Measurements from ENCODE around the gene CFAP20DC. TPM values are rescaled to one million over a fixed set of nuclear protein-coding genes. Genes with fewer than 3 reads are reported as not detected.

CFAP20DC gene
- total RNA-seq, 1 donor from 2014 or later: 0.57 TPM

GRCh38 chr3:58839964-58840363 lies 209.9 kb downstream of the CFAP20DC start:
- Histone ChIP-seq H3K27me3 (ENCODE audit: insufficient read depth, low read length) (no peaks in the 10 kb centered on the region), H3K36me3 (ENCODE audit: insufficient read depth, low read length) (no peaks in the 10 kb centered on the region), H3K79me2 (ENCODE audit: insufficient read depth, low read length) (no peaks in the 10 kb centered on the region), H3K4me3 (ENCODE audit: insufficient read depth, low read depth, low read length) (no peak overlapping the region), H4K20me1 (ENCODE audit: insufficient read depth, low read length) (no peaks in the 10 kb centered on the region), H3K4me2 (ENCODE audit: low read length) (no peak overlapping the region), H3K4me1 (ENCODE audit: insufficient read depth, low read length) (no peaks in the 10 kb centered on the region), H2AFZ (ENCODE audit: low read depth, low read length) (no peak overlapping the region), H3K9ac (ENCODE audit: low read length) (no peak overlapping the region), H3K27ac (ENCODE audit: low read depth, low read length) (no peak overlapping the region), H3K9me3 (ENCODE audit: insufficient read depth, low read depth, low read length) (no peaks in the 10 kb centered on the region)
- Mint-ChIP-seq H3K27me3 (ENCODE audit: low read depth, unreplicated experiment) (no peaks in the 10 kb centered on the region), H3K27ac (ENCODE audit: unreplicated experiment) (no peak overlapping the region), H3K9me3 (ENCODE audit: unreplicated experiment) (no peaks in the 10 kb centered on the region), H3K4me1 (ENCODE audit: low read depth, unreplicated experiment) (peaks cover 2% of the 10 kb centered on the region), H3K4me3 (ENCODE audit: unreplicated experiment) (no peak overlapping the region), H3K36me3 (ENCODE audit: low read depth, unreplicated experiment) (no peaks in the 10 kb centered on the region)
- FAIRE-seq (no peak), DNase-seq (ENCODE audit: low read depth) (no peak)
- TF ChIP-seq CTCF (IDR thresholded peaks at IDR 0.05; ENCODE audit: insufficient read depth, low read depth, low read length) (no peak), EZH2 (IDR thresholded peaks at IDR 0.05; ENCODE audit: insufficient read depth, low read length) (no peak)

- TF ChIP-seq EZH2 (IDR thresholded peaks at IDR 0.05; ENCODE audit: insufficient read depth, low read length): no peak
- TF ChIP-seq CTCF (IDR thresholded peaks at IDR 0.05; ENCODE audit: insufficient read depth, low read depth, low read length): no peak
- Histone ChIP-seq H3K27me3 (ENCODE audit: insufficient read depth, low read length) (no peaks in the 10 kb centered on the region), H3K36me3 (ENCODE audit: insufficient read depth, low read length) (no peaks in the 10 kb centered on the region), H3K9me3 (ENCODE audit: insufficient read depth, low read depth, low read length) (no peaks in the 10 kb centered on the region), H3K4me2 (ENCODE audit: low read length) (no peak overlapping the region), H3K27ac (ENCODE audit: low read depth, low read length) (no peak overlapping the region), H4K20me1 (ENCODE audit: insufficient read depth, low read length) (no peaks in the 10 kb centered on the region), H3K4me3 (ENCODE audit: insufficient read depth, low read depth, low read length) (no peak overlapping the region), H2AFZ (ENCODE audit: low read depth, low read length) (no peak overlapping the region), H3K9ac (ENCODE audit: low read length) (no peak overlapping the region), H3K4me1 (ENCODE audit: insufficient read depth, low read length) (no peaks in the 10 kb centered on the region), H3K79me2 (ENCODE audit: insufficient read depth, low read length) (no peaks in the 10 kb centered on the region)
- H3K27ac Mint-ChIP-seq (ENCODE audit: unreplicated experiment): no peak overlapping the region
- no peaks in the 10 kb centered on the region for H3K27me3 Mint-ChIP-seq (ENCODE audit: low read depth, unreplicated experiment)
- H3K4me3 Mint-ChIP-seq (ENCODE audit: unreplicated experiment): no peak overlapping the region
- DNase-seq (ENCODE audit: low read depth) (no peak), FAIRE-seq (no peak)
- H3K4me1 Mint-ChIP-seq (ENCODE audit: low read depth, unreplicated experiment): peaks cover 4% of the 10 kb centered on the region
- no peaks in the 10 kb centered on the region for H3K36me3 Mint-ChIP-seq (ENCODE audit: low read depth, unreplicated experiment)
- H3K9me3 Mint-ChIP-seq (ENCODE audit: unreplicated experiment): no peaks in the 10 kb centered on the region
These were observed 210.6 kb downstream of the CFAP20DC start for GRCh38 chr3:58839187-58839586.

GRCh38 chr3:58837856-58838255 lies 212.0 kb downstream of the CFAP20DC start:
- peaks cover 4% of the 10 kb centered on the region for H3K4me1 Mint-ChIP-seq (ENCODE audit: low read depth, unreplicated experiment)
- no peak overlapping the region for H3K4me3 Mint-ChIP-seq (ENCODE audit: unreplicated experiment)
- Histone ChIP-seq H4K20me1 (ENCODE audit: insufficient read depth, low read length) (no peaks in the 10 kb centered on the region), H2AFZ (ENCODE audit: low read depth, low read length) (no peak overlapping the region), H3K27ac (ENCODE audit: low read depth, low read length) (no peak overlapping the region), H3K27me3 (ENCODE audit: insufficient read depth, low read length) (no peaks in the 10 kb centered on the region), H3K4me3 (ENCODE audit: insufficient read depth, low read depth, low read length) (no peak overlapping the region), H3K9me3 (ENCODE audit: insufficient read depth, low read depth, low read length) (no peaks in the 10 kb centered on the region), H3K4me2 (ENCODE audit: low read length) (no peak overlapping the region), H3K9ac (ENCODE audit: low read length) (no peak overlapping the region), H3K36me3 (ENCODE audit: insufficient read depth, low read length) (no peaks in the 10 kb centered on the region), H3K4me1 (ENCODE audit: insufficient read depth, low read length) (no peaks in the 10 kb centered on the region), H3K79me2 (ENCODE audit: insufficient read depth, low read length) (no peaks in the 10 kb centered on the region)
- DNase-seq (ENCODE audit: low read depth) (no peak), FAIRE-seq (no peak)
- H3K27me3 Mint-ChIP-seq (ENCODE audit: low read depth, unreplicated experiment): no peaks in the 10 kb centered on the region
- no peaks in the 10 kb centered on the region for H3K36me3 Mint-ChIP-seq (ENCODE audit: low read depth, unreplicated experiment)
- TF ChIP-seq EZH2 (IDR thresholded peaks at IDR 0.05; ENCODE audit: insufficient read depth, low read length) (no peak), CTCF (IDR thresholded peaks at IDR 0.05; ENCODE audit: insufficient read depth, low read depth, low read length) (no peak)
- no peak overlapping the region for H3K27ac Mint-ChIP-seq (ENCODE audit: unreplicated experiment)
- no peaks in the 10 kb centered on the region for H3K9me3 Mint-ChIP-seq (ENCODE audit: unreplicated experiment)
